ENCODE results near the gene MCHR2.

- TF ChIP-seq CTCF (IDR thresholded peaks at IDR 0.05 in 4 of 5, conservative IDR thresholded peaks at IDR 0.05 in 1 of 5) (no peak), POLR2A (IDR thresholded peaks at IDR 0.05) (no peak)
These were observed 884 bp downstream of the MCHR2 start for GRCh38 chr6:99993146-99993532.
